Measurements from ENCODE around the gene GIMD1.

Gene GIMD1

GRCh38 chr4:106366026-106366425, 2.6 kb downstream of the GIMD1 start:
- ATAC-seq: no peak
- no peak for DNase-seq
- Mint-ChIP-seq H3K27ac (no peak overlapping the region), H3K4me1 (peaks cover 2% of the 10 kb centered on the region), H3K36me3 (ENCODE audit: low read depth) (no peaks in the 10 kb centered on the region), H3K9me3 (no peaks in the 10 kb centered on the region), H3K4me3 (no peak overlapping the region), H3K27me3 (peaks cover 13% of the 10 kb centered on the region)

DNA sequence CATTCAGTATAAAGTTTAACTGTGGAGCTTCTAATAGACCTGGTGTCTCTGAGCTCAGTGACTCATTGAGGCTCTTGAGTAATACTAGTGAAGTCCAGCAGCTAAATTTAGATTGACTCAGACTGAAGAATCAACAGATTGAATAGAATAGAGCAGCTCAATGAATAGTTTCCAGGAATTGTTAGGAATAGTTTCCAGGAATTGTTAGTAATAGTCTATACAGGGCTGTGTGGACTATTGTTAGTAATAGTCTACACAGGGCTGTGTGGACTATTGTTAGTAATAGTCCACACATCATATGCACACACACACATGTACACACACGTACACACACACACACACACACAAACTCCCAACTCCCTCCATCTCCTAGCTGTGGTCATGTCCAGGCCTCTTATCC, 3.0 kb downstream of the GIMD1 start:
- DNase-seq (no peak), ATAC-seq (peak; percentile 43)
- no peak overlapping the region for H3K27ac Mint-ChIP-seq
- peaks cover 2% of the 10 kb centered on the region for H3K4me1 Mint-ChIP-seq
- no peaks in the 10 kb centered on the region for H3K9me3 Mint-ChIP-seq
- peaks cover 13% of the 10 kb centered on the region for H3K27me3 Mint-ChIP-seq
- H3K4me3 Mint-ChIP-seq: no peak overlapping the region
- H3K36me3 Mint-ChIP-seq (ENCODE audit: low read depth): no peaks in the 10 kb centered on the region

DNA sequence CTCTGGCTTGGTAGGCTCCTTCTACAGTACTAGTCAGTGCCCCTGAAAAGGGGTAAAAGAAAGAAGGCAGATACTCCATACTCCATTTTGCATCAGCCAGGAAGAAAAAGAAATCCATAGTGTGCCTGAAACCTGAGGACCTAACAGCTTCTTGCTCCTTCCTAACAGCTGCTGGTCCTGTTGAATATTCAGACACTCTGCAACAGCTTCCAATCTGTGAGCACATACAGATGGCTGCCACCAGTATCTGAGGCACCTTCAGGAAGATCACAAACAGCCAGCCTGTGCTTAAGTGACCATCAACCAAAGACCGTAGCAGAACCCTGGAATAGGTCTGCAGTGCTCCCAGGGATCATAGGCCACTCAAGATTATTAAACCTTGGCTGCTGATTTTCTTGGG, 4.3 kb downstream of the GIMD1 start:
- H3K9me3 Mint-ChIP-seq: no peaks in the 10 kb centered on the region
- H3K36me3 Mint-ChIP-seq (ENCODE audit: low read depth): no peaks in the 10 kb centered on the region
- ATAC-seq (no peak), DNase-seq (no peak)
- no peak overlapping the region for H3K4me3 Mint-ChIP-seq
- H3K27ac Mint-ChIP-seq: no peak overlapping the region
- peaks cover 6% of the 10 kb centered on the region for H3K27me3 Mint-ChIP-seq
- H3K4me1 Mint-ChIP-seq: peaks cover under 1% of the 10 kb centered on the region

DNA sequence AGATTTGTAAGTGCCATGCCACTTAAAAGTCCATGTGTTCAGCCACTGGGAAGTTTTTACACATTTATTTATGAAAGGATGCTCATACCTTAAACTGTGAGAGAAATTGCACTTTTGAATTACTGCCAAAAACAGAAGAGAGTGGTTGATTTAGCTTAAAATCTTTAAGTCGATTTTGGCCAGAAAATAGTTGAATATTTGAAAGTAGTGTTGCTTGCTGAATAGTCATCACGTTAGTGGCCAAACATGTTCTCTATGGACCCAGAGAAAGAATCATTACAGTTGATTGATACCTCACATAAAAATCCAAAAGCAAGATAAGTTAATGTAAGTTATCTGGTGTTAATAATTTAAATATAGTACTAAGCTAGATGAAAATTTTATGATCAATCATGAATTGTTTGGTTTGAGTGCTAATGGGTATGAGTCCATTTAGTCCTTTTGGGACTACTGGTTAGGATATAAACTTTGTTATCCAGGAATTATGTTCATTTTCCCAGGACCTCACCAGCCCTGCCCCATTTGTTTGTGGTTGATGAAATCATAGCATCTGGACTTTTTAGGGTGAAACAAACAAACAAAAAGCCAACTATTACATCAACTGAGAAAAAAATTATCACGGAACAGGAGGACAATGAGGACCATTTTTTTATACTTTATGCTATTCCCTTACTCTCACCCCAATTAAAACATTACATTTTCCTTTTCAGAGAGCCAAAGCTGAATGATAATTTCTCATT, 6.3 kb downstream of the GIMD1 start:
- peaks cover 3% of the 10 kb centered on the region for H3K4me1 Mint-ChIP-seq
- no peak overlapping the region for H3K27ac Mint-ChIP-seq
- no peak for DNase-seq
- H3K4me3 Mint-ChIP-seq: no peak overlapping the region
- H3K36me3 Mint-ChIP-seq (ENCODE audit: low read depth): no peaks in the 10 kb centered on the region
- H3K9me3 Mint-ChIP-seq: no peaks in the 10 kb centered on the region
- peaks cover 2% of the 10 kb centered on the region for H3K27me3 Mint-ChIP-seq
- no peak for ATAC-seq

GRCh38 chr4:106358899-106359298, 9.7 kb downstream of the GIMD1 start:
- no peak for ATAC-seq
- Mint-ChIP-seq H3K9me3 (no peaks in the 10 kb centered on the region), H3K36me3 (ENCODE audit: low read depth) (no peaks in the 10 kb centered on the region), H3K27me3 (peaks cover under 1% of the 10 kb centered on the region), H3K4me1 (peaks cover 3% of the 10 kb centered on the region), H3K27ac (no peak overlapping the region), H3K4me3 (no peak overlapping the region)
- no peak for DNase-seq

- ATAC-seq: no peak
- no peak for DNase-seq
- H3K27ac Mint-ChIP-seq: no peak overlapping the region
- H3K27me3 Mint-ChIP-seq: no peaks in the 10 kb centered on the region
- H3K4me1 Mint-ChIP-seq: peaks cover 3% of the 10 kb centered on the region
- H3K4me3 Mint-ChIP-seq: no peak overlapping the region
- H3K9me3 Mint-ChIP-seq: no peaks in the 10 kb centered on the region
- peaks cover 5% of the 10 kb centered on the region for H3K36me3 Mint-ChIP-seq (ENCODE audit: low read depth)
Measured at GRCh38 chr4:106355193-106355592, 13.4 kb downstream of the GIMD1 start.

- Mint-ChIP-seq H3K4me3 (no peak overlapping the region), H3K27me3 (no peaks in the 10 kb centered on the region), H3K4me1 (peaks cover 3% of the 10 kb centered on the region), H3K9me3 (no peaks in the 10 kb centered on the region), H3K36me3 (ENCODE audit: low read depth) (peaks cover 12% of the 10 kb centered on the region), H3K27ac (no peak overlapping the region)
- ATAC-seq: no peak
- no peak for DNase-seq
Measured at GRCh38 chr4:106353786-106354185, 14.8 kb downstream of the GIMD1 start.

DNA sequence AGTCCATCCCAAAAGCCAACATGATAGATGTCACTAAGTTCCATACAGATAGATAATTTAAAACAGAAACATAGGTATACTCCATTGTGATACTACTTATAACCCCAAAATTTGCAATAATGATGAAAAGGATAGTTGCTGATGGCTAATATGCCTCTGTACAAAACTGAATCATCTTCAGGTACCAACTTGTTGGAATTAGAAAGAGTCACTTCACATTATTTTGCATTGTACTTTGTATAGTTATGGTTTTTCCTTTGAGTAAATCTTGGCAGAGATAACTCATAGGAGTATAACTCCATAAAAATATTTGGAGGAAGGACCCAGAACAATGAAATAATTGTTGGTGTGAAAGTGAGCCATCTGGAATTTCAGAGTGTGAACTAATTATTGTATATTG, 17.6 kb downstream of the GIMD1 start:
- no peaks in the 10 kb centered on the region for H3K4me1 Mint-ChIP-seq
- no peaks in the 10 kb centered on the region for H3K9me3 Mint-ChIP-seq

GRCh38 chr4:106347167-106347566, 21.4 kb downstream of the GIMD1 start:
- Mint-ChIP-seq H3K27ac (no peak overlapping the region), H3K36me3 (ENCODE audit: low read depth) (peaks cover 42% of the 10 kb centered on the region), H3K4me3 (no peak overlapping the region), H3K4me1 (peaks cover 5% of the 10 kb centered on the region), H3K27me3 (no peaks in the 10 kb centered on the region), H3K9me3 (no peaks in the 10 kb centered on the region)
- no peak for DNase-seq
- no peak for ATAC-seq

More for the DNA sequence above, 17.6 kb downstream of the GIMD1 start:
- ATAC-seq (no peak), DNase-seq (no peak)
- Mint-ChIP-seq H3K27me3 (no peaks in the 10 kb centered on the region), H3K4me3 (no peak overlapping the region), H3K27ac (no peak overlapping the region), H3K36me3 (ENCODE audit: low read depth) (peaks cover 24% of the 10 kb centered on the region)

DNA sequence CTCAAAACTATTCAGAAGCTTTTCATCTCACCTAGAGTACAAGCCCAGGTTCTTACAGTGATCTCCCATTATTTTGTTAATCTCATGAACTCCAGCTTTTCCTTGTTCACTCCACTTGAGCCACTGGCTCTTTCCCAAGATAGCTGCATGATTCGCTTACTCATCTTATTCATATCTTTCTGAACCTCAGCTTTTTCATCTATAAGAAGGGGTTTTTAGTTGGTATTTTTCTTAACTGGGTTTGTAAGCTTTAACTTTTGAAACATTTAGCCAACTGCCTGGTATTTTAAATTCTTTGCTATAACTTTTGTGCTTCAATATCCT, 24.0 kb downstream of the GIMD1 start:
- peaks cover 12% of the 10 kb centered on the region for H3K9me3 Mint-ChIP-seq
- no peak overlapping the region for H3K27ac Mint-ChIP-seq
- no peaks in the 10 kb centered on the region for H3K27me3 Mint-ChIP-seq
- no peak for DNase-seq
- peaks cover 60% of the 10 kb centered on the region for H3K36me3 Mint-ChIP-seq (ENCODE audit: low read depth)
- H3K4me1 Mint-ChIP-seq: peaks cover 25% of the 10 kb centered on the region
- H3K4me3 Mint-ChIP-seq: no peak overlapping the region
- ATAC-seq: no peak

DNA sequence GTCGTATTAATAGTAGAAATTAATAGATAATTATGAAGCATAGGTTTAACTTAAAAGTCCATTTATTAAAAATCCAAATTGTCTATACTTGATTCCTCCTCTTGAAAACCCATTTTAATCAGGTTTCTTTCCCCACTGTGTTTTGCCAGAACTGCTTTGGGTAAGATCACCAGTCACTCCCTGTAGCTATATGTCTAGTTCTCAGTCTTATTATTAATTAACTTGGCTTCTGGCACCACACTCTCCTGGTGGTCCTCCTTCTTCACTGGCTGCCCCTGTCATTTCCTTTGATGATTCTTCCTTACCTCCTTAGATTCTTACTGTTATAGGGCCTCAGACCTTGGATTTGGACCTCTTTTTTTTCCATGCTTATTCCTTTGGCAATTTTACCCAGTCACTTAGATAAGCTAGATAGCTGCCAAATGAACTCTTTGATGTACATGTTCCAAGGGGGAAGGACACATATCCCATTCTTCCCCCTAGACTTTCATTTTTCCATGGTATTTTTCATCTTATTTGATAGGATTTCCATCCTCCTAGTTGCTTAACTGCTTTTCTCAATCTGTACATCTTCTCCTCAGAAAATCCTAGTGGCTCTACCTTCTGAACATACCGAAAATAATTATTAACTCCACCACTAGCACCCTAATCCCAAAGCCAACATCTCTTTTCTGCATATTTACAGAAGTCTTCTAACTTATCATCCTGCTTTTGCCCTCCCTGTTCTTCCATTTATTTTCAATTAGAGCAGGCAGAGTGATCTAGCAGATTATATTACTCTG, 24.5 kb downstream of the GIMD1 start:
- DNase-seq: no peak
- H3K9me3 Mint-ChIP-seq: peaks cover 12% of the 10 kb centered on the region
- ATAC-seq: no peak
- H3K4me1 Mint-ChIP-seq: peaks cover 30% of the 10 kb centered on the region
- H3K36me3 Mint-ChIP-seq (ENCODE audit: low read depth): peaks cover 60% of the 10 kb centered on the region
- H3K4me3 Mint-ChIP-seq: no peak overlapping the region
- H3K27ac Mint-ChIP-seq: no peak overlapping the region
- H3K27me3 Mint-ChIP-seq: no peaks in the 10 kb centered on the region

DNA sequence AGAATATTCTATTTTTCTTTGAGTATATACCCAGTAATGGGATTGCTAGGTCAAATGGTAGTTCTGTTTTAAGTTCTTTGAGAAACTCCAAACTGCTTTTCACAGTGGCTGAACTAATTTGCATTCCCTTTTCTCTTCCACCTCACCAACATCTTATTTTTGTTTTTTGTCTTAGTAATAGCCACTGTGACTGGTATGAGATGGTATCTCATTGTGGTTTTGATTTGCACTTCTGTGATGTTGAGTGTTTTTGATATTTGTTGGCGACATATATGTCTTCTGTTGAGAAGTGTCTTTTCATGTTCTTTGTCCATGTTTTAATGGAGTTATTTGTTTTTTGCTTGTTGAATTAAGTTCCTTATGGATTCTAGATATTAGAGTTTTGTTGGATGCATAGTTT, 27.8 kb downstream of the GIMD1 start:
- H3K9me3 Mint-ChIP-seq: peaks cover 27% of the 10 kb centered on the region
- ATAC-seq: peak; percentile 46
- no peak overlapping the region for H3K4me3 Mint-ChIP-seq
- no peak overlapping the region for H3K27ac Mint-ChIP-seq
- DNase-seq: no peak
- peaks cover 76% of the 10 kb centered on the region for H3K36me3 Mint-ChIP-seq (ENCODE audit: low read depth)
- no peaks in the 10 kb centered on the region for H3K27me3 Mint-ChIP-seq
- peaks cover 36% of the 10 kb centered on the region for H3K4me1 Mint-ChIP-seq

- H3K27me3 Mint-ChIP-seq: no peaks in the 10 kb centered on the region
- H3K4me3 Mint-ChIP-seq: no peak overlapping the region
- no peak for ATAC-seq
- no peak overlapping the region for H3K27ac Mint-ChIP-seq
- H3K9me3 Mint-ChIP-seq: peaks cover 27% of the 10 kb centered on the region
- H3K36me3 Mint-ChIP-seq (ENCODE audit: low read depth): peaks cover 84% of the 10 kb centered on the region
- no peak for DNase-seq
- peaks cover 39% of the 10 kb centered on the region for H3K4me1 Mint-ChIP-seq
Measured at GRCh38 chr4:106339431-106339830, 29.1 kb downstream of the GIMD1 start.

- H3K27ac Mint-ChIP-seq: no peak overlapping the region
- H3K36me3 Mint-ChIP-seq (ENCODE audit: low read depth): peaks cover 85% of the 10 kb centered on the region
- H3K9me3 Mint-ChIP-seq: peaks cover 27% of the 10 kb centered on the region
- H3K27me3 Mint-ChIP-seq: no peaks in the 10 kb centered on the region
- ATAC-seq (no peak), DNase-seq (no peak)
- no peak overlapping the region for H3K4me3 Mint-ChIP-seq
- peaks cover 39% of the 10 kb centered on the region for H3K4me1 Mint-ChIP-seq
Measured at GRCh38 chr4:106338671-106339070, 29.9 kb downstream of the GIMD1 start.

- Mint-ChIP-seq H3K27ac (no peak overlapping the region), H3K9me3 (peaks cover 27% of the 10 kb centered on the region), H3K27me3 (no peaks in the 10 kb centered on the region), H3K36me3 (ENCODE audit: low read depth) (peaks cover 87% of the 10 kb centered on the region), H3K4me1 (peaks cover 36% of the 10 kb centered on the region), H3K4me3 (no peak overlapping the region)
- DNase-seq: no peak
- no peak for ATAC-seq
Measured at GRCh38 chr4:106337916-106338315, 30.7 kb downstream of the GIMD1 start.
